Fibroblast of skin of scalp (primary cell): ENCODE data around the gene PSD4.
A peak's percentile ranks its signal among the peaks of the same experiment; 100 is the strongest.

Source experiments
- DNase-seq: peaks from one replicate; pipeline ENCODE4 v3.0.0-alpha.2; 2013

Gene PSD4

DNA sequence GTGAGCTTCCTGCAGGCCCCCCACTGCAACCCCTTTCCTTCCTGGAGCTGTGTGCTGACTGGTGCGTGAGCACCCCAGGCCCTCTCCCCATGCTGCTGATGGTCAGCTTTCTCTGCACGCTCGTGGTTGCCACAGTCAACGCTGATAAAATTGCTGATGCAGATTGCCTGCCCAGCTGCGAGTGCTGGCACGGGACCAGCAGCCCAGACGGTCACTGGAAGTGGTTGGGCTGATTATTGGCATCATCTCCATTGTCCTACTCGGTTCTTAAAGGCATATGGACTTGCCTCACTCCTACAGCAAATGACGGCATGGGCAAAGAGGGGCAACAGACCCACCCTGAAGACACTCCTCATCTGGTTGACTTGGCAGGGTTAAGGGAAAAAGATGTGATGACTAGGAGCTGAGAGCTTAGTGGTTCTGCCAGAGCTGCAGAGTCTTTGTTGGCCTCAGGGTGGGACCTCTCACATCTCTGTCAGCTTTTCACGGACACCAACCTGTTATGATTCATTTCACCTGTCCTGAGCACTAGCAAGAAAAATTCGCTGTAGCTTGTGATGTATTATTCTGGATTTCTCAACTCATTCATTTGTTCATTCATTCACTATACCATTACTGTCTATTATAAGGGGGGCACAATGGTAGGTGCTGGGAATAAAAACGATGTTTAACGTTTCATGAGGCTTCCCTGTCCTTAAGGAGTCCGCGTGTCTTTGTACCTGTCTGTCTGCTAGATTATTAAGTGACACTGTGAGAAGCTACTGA, 66.6 kb downstream of the PSD4 start:
- peak; percentile 89 for DNase-seq

GRCh38 chr2:113240915-113241911, 67.4 kb downstream of the PSD4 start:
- DNase-seq = peak; percentile 97

- no peak for DNase-seq
These were observed 68.6 kb downstream of the PSD4 start for GRCh38 chr2:113242327-113242726.

DNA sequence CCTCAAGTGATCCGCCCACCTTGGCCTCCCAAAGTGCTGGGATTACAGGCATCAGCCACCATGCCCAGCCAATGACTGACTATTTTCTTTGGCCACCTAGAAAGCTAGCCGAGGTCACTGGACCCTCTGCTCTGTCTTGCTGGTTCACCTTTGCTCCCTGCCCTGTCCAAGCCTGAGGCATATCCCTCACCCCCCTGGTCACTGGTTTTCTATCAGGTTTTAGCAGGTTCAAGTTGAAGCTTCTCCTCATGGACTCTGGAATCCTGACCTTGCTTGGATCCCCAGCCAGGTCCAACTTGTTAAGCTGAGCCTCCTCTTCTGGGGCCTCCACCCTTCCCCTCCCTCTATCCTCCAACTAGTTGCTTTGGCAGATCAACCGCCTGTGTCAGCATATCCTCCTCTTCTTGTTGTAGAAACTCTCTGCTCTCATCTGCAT, 71.5 kb downstream of the PSD4 start:
- no peak for DNase-seq

DNA sequence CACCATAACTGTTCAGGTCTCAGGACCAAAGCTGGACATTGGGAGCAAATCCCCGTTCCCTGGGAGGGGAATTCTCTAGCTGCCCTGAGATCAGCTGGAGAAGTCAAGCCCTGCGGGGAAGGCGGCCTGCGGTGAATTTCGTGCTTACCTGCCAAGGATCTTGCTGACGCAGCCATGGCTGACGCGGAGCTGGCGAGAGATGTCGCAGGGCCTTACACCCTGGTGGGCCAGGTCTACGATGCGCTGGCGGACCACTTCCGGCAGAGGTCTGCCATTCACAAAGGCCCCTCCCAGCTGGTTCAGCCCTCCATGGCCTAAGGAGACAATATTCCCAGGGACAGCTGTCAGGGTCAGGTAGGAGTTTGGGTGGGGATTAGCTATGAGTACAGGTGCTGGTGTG, 72.8 kb downstream of the PSD4 start:
- DNase-seq = no peak

DNA sequence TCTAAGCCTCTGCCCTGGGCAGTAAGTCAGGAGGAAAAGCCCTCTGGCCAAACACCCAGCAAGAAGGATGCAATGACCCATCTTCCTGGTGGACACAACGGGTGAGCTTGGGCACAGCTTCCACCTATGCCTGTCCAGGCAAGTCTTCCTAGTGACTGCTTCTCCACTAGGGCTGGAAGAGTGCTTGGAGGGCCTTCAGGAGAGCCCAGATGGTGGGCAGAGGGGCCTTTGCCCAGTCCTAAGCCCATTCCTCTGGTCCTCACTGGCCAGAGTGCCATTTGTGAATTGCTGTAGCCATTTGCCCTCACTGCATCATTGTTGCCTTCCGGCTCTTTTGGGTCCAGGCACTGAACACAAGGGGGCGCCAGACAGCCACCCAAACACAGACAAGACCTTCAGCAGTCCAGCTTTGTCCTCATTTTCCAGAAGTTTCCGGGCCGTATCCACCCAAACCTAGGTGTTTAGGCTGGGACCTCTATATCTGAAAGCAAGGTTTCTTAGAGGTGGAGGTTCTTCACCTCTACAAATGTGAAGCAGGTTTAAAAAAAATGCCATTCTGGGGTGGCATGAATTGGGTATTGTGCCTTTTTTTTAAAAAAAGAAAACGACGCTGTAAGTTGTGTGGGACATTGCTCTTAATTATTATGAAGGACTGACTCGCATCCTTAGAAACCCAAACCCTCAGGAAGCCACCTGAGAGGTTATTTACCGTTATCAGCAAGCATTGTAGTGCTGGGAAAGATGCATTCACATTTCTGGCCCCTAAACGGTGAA, 75.4 kb downstream of the PSD4 start:
- peak; percentile 82 for DNase-seq

GRCh38 chr2:113251118-113251517, 77.3 kb downstream of the PSD4 start:
- no peak for DNase-seq

DNA sequence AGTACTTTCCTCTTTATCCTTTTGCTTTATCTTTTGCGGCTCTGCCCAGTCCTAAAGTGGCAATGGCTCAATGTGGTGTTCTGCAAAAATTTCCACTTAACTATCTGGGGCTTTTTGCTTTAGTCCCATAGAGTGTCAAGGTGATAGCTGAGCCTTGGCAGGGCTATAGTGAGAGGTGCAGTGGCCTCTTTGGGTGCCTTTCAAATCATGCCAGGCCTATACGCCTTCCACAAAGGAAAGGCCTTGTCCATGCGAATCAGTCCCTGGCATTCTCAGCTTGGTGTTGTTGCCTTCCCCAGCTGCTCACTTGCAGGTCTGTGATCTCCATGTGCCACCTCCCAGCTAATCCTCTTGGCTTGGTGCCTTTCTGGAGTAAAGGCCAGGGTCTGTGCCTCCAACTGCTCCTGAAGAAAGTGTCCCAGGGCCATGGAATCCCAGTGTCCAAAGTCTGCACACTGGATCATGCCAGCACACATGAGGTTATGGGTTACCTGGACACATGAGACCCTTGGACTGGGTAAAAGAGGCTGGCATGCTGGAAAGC, 78.3 kb downstream of the PSD4 start:
- no peak for DNase-seq

DNA sequence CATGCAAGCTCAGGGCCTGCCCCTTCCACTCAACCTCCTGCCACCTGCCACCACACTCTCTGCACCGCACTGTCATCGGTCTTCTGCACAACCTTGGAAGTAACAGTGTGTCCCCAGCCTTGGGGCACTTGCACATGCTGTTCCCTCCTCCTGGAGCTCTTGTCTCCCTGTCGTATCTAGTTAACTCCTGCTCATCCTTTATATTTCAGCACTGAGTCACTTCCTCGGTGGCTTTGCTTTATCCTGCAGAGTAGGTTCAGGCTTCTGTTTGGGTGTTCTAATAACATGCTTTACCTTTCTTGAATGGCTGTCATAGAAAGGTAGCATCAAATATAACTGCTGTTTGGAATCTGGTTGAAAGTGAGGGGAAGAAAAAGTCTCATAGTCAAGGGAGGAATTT, 79.7 kb downstream of the PSD4 start:
- no peak for DNase-seq

- no peak for DNase-seq
These were observed 81.6 kb downstream of the PSD4 start for GRCh38 chr2:113255140-113256070.

GRCh38 chr2:113257516-113258264, 83.9 kb downstream of the PSD4 start:
- peak; percentile 39 for DNase-seq

GRCh38 chr2:113258471-113259147, 84.8 kb downstream of the PSD4 start:
- DNase-seq = no peak
